ENCODE measurements around the gene SNAPC4. TPM values are rescaled to one million over a fixed set of nuclear protein-coding genes. Genes with fewer than 3 reads are reported as not detected.

The SNAPC4 gene
- polyA plus RNA-seq, 1 donor from 2014 or later = 6.8 TPM

- no peaks in the 10 kb centered on the region for H3K36me3 ChIP-seq (ENCODE audit: insufficient read depth, low read length)
Measured at GRCh38 chr9:136379003-136379287, 21.0 kb downstream of the SNAPC4 start.

GRCh38 chr9:136378170-136379002, 21.6 kb downstream of the SNAPC4 start:
- Histone ChIP-seq H3K27ac (ENCODE audit: low read length) (no peak overlapping the region), H2AFZ (ENCODE audit: low read depth, low read length) (no peak overlapping the region), H3F3A (ENCODE audit: insufficient read depth, low read length, poor library complexity, severe bottlenecking) (no peaks in the 10 kb centered on the region), H3K27me3 (ENCODE audit: insufficient read depth, low read depth, low read length) (no peaks in the 10 kb centered on the region), H3K4me3 (ENCODE audit: low read length) (no peak overlapping the region), H3K36me3 (ENCODE audit: insufficient read depth, low read length) (no peaks in the 10 kb centered on the region), H3K79me2 (replicated peaks; ENCODE audit: insufficient read depth, low read length) (no peaks in the 10 kb centered on the region), H3K9me3 (ENCODE audit: low read length) (no peaks in the 10 kb centered on the region), H3K9me2 (ENCODE audit: insufficient read depth, low read length) (no peaks in the 10 kb centered on the region), H3K9ac (ENCODE audit: low read length) (no peak overlapping the region), H3K4me2 (ENCODE audit: low read length) (no peak overlapping the region), H4K20me1 (ENCODE audit: insufficient read depth) (no peaks in the 10 kb centered on the region)
- TF ChIP-seq EZH2 (IDR thresholded peaks at IDR 0.05; ENCODE audit: borderline replicate concordance, insufficient read depth, low read length, poor library complexity, severe bottlenecking) = no peak
- TF ChIP-seq REST (IDR thresholded peaks at IDR 0.05; ENCODE audit: borderline replicate concordance) = no peak
- no peak for TF ChIP-seq CTCF (IDR thresholded peaks at IDR 0.05; ENCODE audit: poor library complexity, severe bottlenecking)
- TF ChIP-seq POLR2AphosphoS5 (IDR thresholded peaks at IDR 0.05) = no peak
- TF ChIP-seq EP300 (conservative IDR thresholded peaks at IDR 0.05; ENCODE audit: poor library complexity, severe bottlenecking) = no peak

More at GRCh38 chr9:136379003-136379287, 21.0 kb downstream of the SNAPC4 start:
- Histone ChIP-seq H4K20me1 (ENCODE audit: insufficient read depth) (no peaks in the 10 kb centered on the region), H3K9ac (ENCODE audit: low read length) (no peak overlapping the region), H3K4me3 (ENCODE audit: low read length) (no peak overlapping the region), H3F3A (ENCODE audit: insufficient read depth, low read length, poor library complexity, severe bottlenecking) (no peaks in the 10 kb centered on the region), H2AFZ (ENCODE audit: low read depth, low read length) (no peak overlapping the region), H3K79me2 (replicated peaks; ENCODE audit: insufficient read depth, low read length) (no peaks in the 10 kb centered on the region), H3K9me2 (ENCODE audit: insufficient read depth, low read length) (no peaks in the 10 kb centered on the region), H3K9me3 (ENCODE audit: low read length) (no peaks in the 10 kb centered on the region), H3K4me2 (ENCODE audit: low read length) (no peak overlapping the region), H3K27me3 (ENCODE audit: insufficient read depth, low read depth, low read length) (no peaks in the 10 kb centered on the region), H3K27ac (ENCODE audit: low read length) (no peak overlapping the region)
- TF ChIP-seq CTCF (IDR thresholded peaks at IDR 0.05; ENCODE audit: poor library complexity, severe bottlenecking) = no peak
- no peak for TF ChIP-seq MXI1 (conservative IDR thresholded peaks at IDR 0.05; ENCODE audit: poor library complexity, severe bottlenecking)
- no peak for TF ChIP-seq RAD21 (conservative IDR thresholded peaks at IDR 0.05)
- no peak for TF ChIP-seq EZH2 (IDR thresholded peaks at IDR 0.05; ENCODE audit: borderline replicate concordance, insufficient read depth, low read length, poor library complexity, severe bottlenecking)
- TF ChIP-seq POLR2AphosphoS5 (IDR thresholded peaks at IDR 0.05) = no peak
- no peak for TF ChIP-seq TAF1 (IDR thresholded peaks at IDR 0.05; ENCODE audit: low read depth)
- TF ChIP-seq EP300 (conservative IDR thresholded peaks at IDR 0.05; ENCODE audit: poor library complexity, severe bottlenecking) = no peak
- no peak for TF ChIP-seq SMC3 (conservative IDR thresholded peaks at IDR 0.05; ENCODE audit: poor library complexity)
- TF ChIP-seq REST (IDR thresholded peaks at IDR 0.05; ENCODE audit: borderline replicate concordance) = no peak

All from neural cell (in vitro differentiated cells).